NCI-H774 (cell line): Measurements from ENCODE around the gene FARP1.

Experiments used
- DNase-seq: peaks from one replicate; lab custom pipeline; 2025; lab: John Stamatoyannopoulos, UW

Gene FARP1

GRCh38 chr13:98309569-98310335 is 166.9 kb downstream of the FARP1 start:
- no peak for DNase-seq

GRCh38 chr13:98310485-98311199 is 167.7 kb downstream of the FARP1 start:
- no peak for DNase-seq

- DNase-seq: no peak
These were observed 168.3 kb downstream of the FARP1 start for GRCh38 chr13:98311200-98311548.

- no peak for DNase-seq
These were observed 169.7 kb downstream of the FARP1 start for GRCh38 chr13:98312606-98313005.

DNA sequence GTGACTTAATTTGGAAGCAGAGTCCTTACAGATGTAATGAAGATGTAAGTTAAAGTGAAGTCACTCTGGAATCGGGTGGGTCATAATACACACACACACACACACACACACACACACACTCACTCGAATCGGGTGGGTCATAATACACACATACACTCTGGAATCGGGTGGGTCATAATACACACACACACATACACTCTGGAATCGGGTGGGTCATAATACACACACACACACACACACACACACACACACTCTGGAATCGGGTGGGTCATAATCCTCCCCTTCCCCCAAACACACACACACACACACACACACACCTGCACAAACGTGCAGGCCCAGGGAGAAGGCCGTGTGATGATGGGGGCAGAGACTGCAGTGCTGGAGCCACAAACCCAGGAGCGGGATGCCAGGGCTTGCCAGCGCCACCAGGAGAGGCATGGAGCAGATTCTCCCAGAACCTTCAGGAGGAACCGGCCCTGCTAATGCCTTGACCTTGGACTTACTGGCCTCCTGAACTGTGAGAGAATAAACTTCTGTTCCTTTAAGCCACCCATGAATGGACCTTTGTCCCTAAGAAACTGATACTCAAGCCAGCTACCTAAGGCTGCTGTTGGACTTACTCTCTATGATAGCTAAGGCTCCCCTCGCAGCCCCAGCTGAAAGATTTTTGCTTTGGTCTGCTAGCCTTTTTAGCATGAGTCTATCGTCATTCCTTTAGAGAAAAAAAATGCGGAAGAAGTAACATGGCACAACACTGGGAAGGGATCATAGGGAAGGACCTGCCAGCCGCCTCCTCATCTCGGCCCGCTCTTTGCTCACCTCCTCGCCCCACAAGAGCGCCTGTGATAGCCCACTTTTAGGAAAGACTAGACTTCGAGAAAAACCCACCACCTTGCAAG is 170.4 kb downstream of the FARP1 start:
- no peak for DNase-seq

- DNase-seq: no peak
These were observed 171.0 kb downstream of the FARP1 start for GRCh38 chr13:98313922-98314292.

DNA sequence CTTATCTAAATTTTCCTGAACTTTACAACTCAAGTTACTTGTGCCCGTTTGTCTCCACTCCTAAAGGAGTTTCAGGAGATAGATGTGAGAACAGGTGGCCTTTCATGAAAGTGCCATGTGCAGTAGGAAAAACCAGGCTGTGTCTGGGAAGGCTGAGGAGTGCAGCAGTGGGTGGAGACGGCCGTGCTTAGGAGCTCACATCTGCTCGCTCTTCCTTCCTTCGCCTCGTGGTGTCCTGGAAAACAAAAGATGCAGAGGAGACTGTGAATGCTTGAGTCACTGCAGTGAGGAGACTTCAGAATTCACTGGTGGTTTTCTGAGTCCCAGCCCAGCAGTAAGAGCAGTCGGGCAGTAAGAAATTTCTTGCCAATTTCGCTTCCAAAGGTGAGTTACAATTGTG is 172.6 kb downstream of the FARP1 start:
- DNase-seq: no peak

DNA sequence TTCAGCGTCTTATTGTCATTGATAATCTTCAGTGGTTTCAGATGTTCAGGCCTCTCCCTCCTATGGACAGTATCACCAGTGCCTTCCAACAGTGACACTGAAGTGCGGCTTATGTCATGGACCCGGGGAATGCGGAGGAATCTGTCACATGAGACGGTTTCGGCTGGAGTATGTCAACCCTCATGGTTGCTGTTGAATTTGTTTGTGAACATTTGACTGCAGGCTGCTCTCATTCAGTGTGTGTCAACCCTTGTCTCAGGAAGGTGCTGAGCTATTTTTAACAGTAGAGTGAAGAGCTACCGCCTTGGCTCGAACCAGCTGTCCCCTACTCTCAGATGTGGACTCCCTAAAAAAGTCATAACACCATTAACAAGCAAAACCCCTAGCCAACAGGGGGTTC is 173.0 kb downstream of the FARP1 start:
- no peak for DNase-seq

GRCh38 chr13:98317573-98318171 is 174.8 kb downstream of the FARP1 start:
- no peak for DNase-seq

DNA sequence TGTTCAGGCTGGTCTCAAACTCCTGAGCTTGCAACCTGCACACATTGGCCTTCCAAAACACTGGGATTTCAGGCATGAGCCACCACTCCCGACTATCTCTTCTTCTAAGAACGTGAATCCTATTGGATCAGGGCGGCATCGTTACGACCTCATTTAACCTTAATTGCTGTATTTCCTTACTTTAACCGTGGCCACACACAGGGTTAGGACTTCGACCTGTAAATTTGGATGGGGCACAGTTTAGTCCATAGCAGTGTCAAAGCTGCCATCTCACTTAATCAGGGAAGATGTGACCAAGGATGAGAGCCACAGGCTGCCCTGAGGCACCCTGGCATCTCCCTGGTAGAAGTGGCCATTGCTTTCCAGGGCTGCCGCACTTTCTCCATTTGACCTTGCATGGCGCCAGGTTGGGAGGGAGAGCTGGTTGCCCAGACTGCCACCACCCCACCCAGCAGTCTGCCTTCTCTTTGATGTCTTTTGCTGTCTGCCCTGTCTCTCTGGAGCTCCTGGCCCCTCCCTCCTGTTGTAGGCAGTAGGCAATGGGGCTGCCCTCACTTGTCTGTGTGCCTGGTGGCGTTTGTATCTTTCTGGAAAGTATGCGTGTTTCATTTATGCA is 175.5 kb downstream of the FARP1 start:
- no peak for DNase-seq

GRCh38 chr13:98320561-98321105 is 177.7 kb downstream of the FARP1 start:
- no peak for DNase-seq

GRCh38 chr13:98321395-98321794 is 178.5 kb downstream of the FARP1 start:
- DNase-seq: no peak

- DNase-seq: no peak
These were observed 179.3 kb downstream of the FARP1 start for GRCh38 chr13:98322091-98322718.

GRCh38 chr13:98324105-98324504 is 181.2 kb downstream of the FARP1 start:
- no peak for DNase-seq

DNA sequence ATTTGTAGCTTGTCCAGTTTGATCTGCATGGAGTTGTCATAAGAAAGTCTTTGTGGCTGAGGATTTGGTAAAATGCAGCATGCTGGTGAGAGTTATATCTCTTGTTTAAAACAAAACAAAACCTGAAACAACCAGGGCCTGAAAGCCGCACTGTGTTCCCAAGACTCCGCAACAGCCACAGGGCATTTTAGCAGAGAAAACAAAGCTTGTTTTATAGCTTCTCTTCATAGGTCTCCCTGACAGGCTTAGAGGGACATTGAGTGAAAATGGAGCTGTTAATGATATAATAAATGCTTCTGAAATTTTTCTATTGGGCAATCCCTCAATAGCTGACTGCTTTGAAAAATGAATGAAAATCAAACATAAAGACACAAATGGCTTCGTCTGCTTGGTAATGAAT is 182.8 kb downstream of the FARP1 start:
- peak; percentile 42 for DNase-seq

- peak; percentile 16 for DNase-seq
These were observed 183.4 kb downstream of the FARP1 start for GRCh38 chr13:98326291-98326690.

- no peak for DNase-seq
These were observed 184.7 kb downstream of the FARP1 start for GRCh38 chr13:98327371-98328270.

DNA sequence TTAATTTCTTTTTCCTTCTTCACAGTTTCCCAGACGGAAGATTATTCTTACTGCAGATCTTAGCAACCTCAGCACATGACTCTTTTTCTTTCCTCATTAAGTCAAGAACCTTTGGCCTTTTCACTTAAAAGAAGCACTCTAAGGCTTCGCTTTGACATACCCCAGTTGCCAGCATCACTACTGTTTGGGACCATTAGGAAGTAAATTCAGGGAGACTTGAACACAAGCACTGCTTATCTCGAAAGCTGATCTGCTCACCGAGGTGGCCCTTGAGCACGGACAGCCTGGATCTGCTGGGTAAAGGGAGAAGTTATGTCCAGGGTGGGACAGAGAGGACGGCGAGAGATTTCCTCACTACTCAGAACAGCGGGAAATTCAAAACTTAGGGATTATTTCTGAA is 185.6 kb downstream of the FARP1 start:
- DNase-seq: no peak

GRCh38 chr13:98332222-98332621 is 189.3 kb downstream of the FARP1 start:
- no peak for DNase-seq

DNA sequence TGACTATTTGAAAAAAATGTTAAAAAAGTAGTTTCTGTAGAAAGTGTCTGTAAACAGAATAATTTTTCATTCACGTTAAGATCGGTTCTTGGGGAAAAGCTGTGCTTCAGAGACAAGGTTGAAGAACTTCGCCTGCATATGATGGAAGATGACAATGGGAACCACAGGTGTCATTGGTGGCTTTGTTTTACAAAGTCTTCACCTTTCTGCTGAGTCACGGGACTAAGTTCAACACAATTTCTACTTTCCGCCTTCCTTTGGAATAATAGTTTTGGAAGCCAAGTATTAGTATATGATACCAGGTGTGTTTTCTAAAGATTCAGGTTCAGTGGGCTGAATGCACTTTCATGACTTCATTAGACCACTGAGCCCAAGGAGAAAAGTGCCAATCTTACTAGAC is 189.8 kb downstream of the FARP1 start:
- DNase-seq: no peak
